Kidney (tissue), 14 donors: ENCODE measurements around the gene SLCO4A1. TPM values are rescaled to one million over a fixed set of nuclear protein-coding genes. Genes with fewer than 3 reads are reported as not detected.

Experiments used
- DNase-seq, 5 donors: peaks; one replicate each; pipeline ENCODE4 v3.0.0-alpha.2; 2013 to 2020
- FAIRE-seq: peaks from 2 replicates; lab custom pipeline; 2012; peaks lifted over from hg19 to GRCh38; lab: Jason Lieb, UNC
- H3K27ac ChIP-seq, 2 donors: one replicate each; pipeline ENCODE4 v1.7.0; 2013; ENCODE audit warnings: low read depth in 2 of 2, low read length in 2 of 2, inconsistent platforms in 1 of 2
- H3K27me3 ChIP-seq: one replicate; pipeline ENCODE4 v1.7.1; 2013; ENCODE audit warnings: low read length, inconsistent platforms; ENCODE audit not compliant: control insufficient read depth, insufficient read depth
- H3K36me3 ChIP-seq, 3 donors: one replicate each; pipeline versions ENCODE4 v1.7.0 to v1.7.1; 2013; ENCODE audit warnings: low read length in 3 of 3, control low read depth in 1 of 3, inconsistent platforms in 1 of 3; ENCODE audit not compliant: insufficient read depth in 3 of 3, control insufficient read depth in 2 of 3
- H3K4me1 ChIP-seq, 3 donors: one replicate each; pipeline versions ENCODE4 v1.7.0 to v1.7.1; 2013; ENCODE audit warnings: low read length in 3 of 3, inconsistent platforms in 1 of 3, low read depth in 1 of 3; ENCODE audit not compliant: control insufficient read depth in 2 of 3, insufficient read depth in 2 of 3
- H3K4me3 ChIP-seq, 3 donors: one replicate each; pipeline versions ENCODE4 v1.7.0 to v1.8.1; 2013; ENCODE audit warnings: low read length in 3 of 3, control low read depth in 1 of 3, inconsistent platforms in 1 of 3
- H3K9ac ChIP-seq, 3 donors: one replicate each; pipeline versions ENCODE4 v1.7.0 to v1.7.1; 2013; ENCODE audit warnings: low read length in 3 of 3, control low read depth in 1 of 3, inconsistent platforms in 1 of 3
- H3K9me3 ChIP-seq, 3 donors: one replicate each; pipeline versions ENCODE4 v1.7.0 to v1.7.1; 2013; ENCODE audit warnings: low read length in 3 of 3, control low read depth in 1 of 3, inconsistent platforms in 1 of 3; ENCODE audit not compliant: control insufficient read depth in 2 of 3, insufficient read depth in 1 of 3
- intact Hi-C: fragments of 100-400 bp; cut with DNase I; formaldehyde crosslinking; loops from one replicate; pipeline ENCODE4 v1.11.1; 2022
- polyA plus RNA-seq: library from polyadenylated mRNA; stranded (reverse); fragments of 350-450 nt; fragmentation: Illumina TruSeq; extraction: RNeasy Lipid Tissue Mini Kit (QIAGEN cat#74804); gene quantifications from one replicate; pipeline ENCODE4 v1.2.3, GENCODE V29; 2014; ENCODE audit warnings: low read depth, low replicate concordance; ENCODE audit not compliant: insufficient read depth
- total RNA-seq: library from RNA; stranded (reverse); fragmentation: NEBNext Ultra II Directional; extraction: Animal tissue kit (Norgen Biotek cat#: 25700); gene quantifications from one replicate; pipeline ENCODE4 v1.2.1, GENCODE V29; 2021
- TF ChIP-seq, protein P1 (sequence below): IDR thresholded peaks from 3 replicates; pipeline ENCODE4 v1.5.1; 2012; ENCODE audit warnings: mild to moderate bottlenecking, moderate library complexity, borderline replicate concordance; ENCODE audit not compliant: insufficient read depth; ENCODE audit errors: extremely low read depth
- donor health status: control.
- donor health status: control.
- donor health status: control.
- donor health status: control.
- donor health status: control.
- donor health status: DM: yes; HTN: yes; CAD: no.
- donor health status: Normal renal cell carcinoma (clear cell type).

SLCO4A1 gene
- total and polyA plus RNA-seq, 2 donors from 2014 or later, result 12.4 to 80.3 TPM

DNA sequence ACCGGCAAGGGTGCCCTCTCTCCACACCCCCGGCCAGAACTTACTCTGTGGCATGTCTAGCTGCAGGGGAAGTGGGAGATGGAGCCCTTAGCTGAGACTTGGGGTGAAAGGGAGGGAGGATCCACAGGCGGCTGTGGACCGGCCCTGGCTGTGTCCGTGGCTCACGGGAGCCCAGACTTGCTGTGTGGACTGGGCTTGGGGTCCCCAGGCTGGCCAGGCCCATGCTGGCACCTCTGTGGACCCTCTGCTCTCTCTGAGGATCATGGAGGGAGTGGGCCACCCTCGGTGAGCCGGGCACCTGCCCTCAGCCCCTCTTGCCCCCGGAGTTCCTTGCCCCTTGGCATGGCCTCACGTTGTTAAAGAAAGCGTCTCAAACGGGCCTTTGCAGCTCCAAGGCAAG, 57.4 kb downstream of the SLCO4A1 start:
- intact Hi-C loops, result no loop called here
- no peak overlapping the region for H3K27ac ChIP-seq

DNA sequence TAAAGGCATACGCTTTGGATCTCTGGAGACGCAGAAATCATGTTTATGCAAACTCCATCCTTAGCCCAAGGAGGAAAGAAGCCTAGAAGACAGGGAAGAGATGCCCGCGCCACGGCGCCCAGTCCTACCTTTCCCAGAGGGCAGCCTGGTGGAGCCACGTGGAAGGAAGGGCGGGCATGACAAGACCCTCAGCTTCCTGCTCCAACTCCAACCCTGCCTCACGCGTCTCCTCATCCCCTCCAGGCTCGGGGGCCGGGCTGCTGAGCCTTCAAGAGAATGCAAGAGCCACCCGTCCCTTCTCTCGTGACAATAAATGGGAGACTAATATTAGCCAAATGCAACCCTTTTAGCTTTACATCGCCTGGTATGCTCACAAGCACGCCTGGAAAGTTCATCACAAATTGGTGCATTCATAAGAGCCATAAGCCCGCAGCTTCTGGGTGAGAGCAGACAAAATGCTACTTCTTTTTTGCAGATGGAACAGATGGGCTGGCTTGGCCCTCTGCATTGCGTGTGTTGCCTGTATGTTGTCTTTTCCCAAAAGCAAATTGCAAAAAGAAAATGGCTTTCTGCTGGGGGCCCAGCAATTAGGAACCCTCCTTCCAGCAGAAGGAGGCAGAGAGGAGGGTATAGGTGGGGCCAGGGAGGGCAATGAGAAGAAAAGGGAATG, 58.1 kb downstream of the SLCO4A1 start:
- H3K4me1 ChIP-seq, result peaks cover 0 to 4% (median 0%) of the 10 kb centered on the region in 3 donors
- no peak overlapping the region for H3K27ac ChIP-seq
- H3K9ac ChIP-seq, result no peak overlapping the region
- TF ChIP-seq, protein P1, sequence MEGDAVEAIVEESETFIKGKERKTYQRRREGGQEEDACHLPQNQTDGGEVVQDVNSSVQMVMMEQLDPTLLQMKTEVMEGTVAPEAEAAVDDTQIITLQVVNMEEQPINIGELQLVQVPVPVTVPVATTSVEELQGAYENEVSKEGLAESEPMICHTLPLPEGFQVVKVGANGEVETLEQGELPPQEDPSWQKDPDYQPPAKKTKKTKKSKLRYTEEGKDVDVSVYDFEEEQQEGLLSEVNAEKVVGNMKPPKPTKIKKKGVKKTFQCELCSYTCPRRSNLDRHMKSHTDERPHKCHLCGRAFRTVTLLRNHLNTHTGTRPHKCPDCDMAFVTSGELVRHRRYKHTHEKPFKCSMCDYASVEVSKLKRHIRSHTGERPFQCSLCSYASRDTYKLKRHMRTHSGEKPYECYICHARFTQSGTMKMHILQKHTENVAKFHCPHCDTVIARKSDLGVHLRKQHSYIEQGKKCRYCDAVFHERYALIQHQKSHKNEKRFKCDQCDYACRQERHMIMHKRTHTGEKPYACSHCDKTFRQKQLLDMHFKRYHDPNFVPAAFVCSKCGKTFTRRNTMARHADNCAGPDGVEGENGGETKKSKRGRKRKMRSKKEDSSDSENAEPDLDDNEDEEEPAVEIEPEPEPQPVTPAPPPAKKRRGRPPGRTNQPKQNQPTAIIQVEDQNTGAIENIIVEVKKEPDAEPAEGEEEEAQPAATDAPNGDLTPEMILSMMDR, result no peak
- H3K4me3 ChIP-seq, result no peak overlapping the region
- H3K9me3 ChIP-seq, result no peaks in the 10 kb centered on the region
- DNase-seq (no peak), FAIRE-seq (no peak)
- H3K36me3 ChIP-seq, result no peaks in the 10 kb centered on the region
- intact Hi-C loops, result no loop called here
- no peaks in the 10 kb centered on the region for H3K27me3 ChIP-seq

More for the DNA sequence above, 57.4 kb downstream of the SLCO4A1 start:
- FAIRE-seq, result no peak
- peaks cover 0 to 4% (median 0%) of the 10 kb centered on the region in 3 donors for H3K4me1 ChIP-seq
- TF ChIP-seq, protein P1, result no peak
- H3K36me3 ChIP-seq, result no peaks in the 10 kb centered on the region
- H3K4me3 ChIP-seq, result no peak overlapping the region
- no peaks in the 10 kb centered on the region for H3K27me3 ChIP-seq
- no peak overlapping the region for H3K9ac ChIP-seq
- H3K9me3 ChIP-seq, result no peaks in the 10 kb centered on the region
- DNase-seq, result peak in 1 of 5 donors; percentile 52

DNA sequence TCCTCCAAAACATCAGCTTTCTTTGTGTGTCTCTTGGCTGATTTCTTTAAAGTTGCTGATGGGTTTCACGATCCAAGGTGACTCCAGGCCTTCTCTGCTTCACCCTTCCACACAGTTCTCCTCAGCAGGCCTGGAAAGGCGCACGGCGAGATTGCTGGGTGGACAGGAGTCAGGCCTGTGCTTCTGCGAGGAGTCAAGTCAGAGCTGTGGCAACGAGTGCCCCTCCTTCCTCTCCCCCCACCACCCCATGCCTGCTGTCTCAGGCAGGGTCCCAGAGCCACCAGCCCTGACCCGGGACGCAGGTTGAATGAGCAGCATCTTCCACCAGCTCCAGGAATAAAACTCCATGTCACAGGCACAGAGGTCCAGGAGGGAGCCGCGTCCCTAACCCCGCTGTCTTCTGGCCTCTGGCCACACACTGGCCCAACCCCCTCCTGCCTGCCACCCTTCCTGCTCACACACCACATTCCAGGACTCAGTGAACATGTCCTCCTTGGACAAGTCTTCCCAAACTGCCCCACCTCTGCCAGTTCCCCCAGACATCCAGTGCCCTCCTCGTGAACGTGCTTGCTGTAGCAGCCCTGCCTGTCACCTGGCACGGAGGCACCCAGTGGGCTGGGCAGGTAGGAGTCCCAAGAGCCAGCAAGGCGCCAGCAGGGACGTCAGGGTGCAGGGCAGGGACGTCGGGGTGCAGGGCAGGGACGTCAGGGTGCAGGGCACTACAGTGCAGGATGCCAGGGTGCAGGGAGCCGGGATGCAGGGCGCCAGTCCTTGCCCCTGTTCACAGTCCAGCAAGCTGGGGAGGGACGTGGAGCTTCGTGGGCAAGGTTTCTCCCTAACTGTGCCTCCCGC, 59.1 kb downstream of the SLCO4A1 start:
- no peak overlapping the region for H3K27ac ChIP-seq
- H3K4me1 ChIP-seq, result peaks cover 0 to 4% (median 0%) of the 10 kb centered on the region in 3 donors
- H3K27me3 ChIP-seq, result no peaks in the 10 kb centered on the region
- H3K9ac ChIP-seq, result no peak overlapping the region
- intact Hi-C loops, result no loop called here
- H3K4me3 ChIP-seq, result no peak overlapping the region
- TF ChIP-seq, protein P1, result no peak
- FAIRE-seq, result no peak
- no peak for DNase-seq
- no peaks in the 10 kb centered on the region for H3K9me3 ChIP-seq
- no peaks in the 10 kb centered on the region for H3K36me3 ChIP-seq
